Parathyroid adenoma (tissue), 2 donors: ENCODE data around the gene CEP112.
"Not testable (repeated sequence)": the region's sequence is repeated elsewhere in the genome, so short reads cannot be mapped to it uniquely, and the experiment has no call there.

Experiments used
- H2AFZ ChIP-seq: fragments of 300-600 bp; sonication (generic); one replicate; pipeline ENCODE4 v1.7.0; 2017; ENCODE audit warnings: antibody characterized with exemption, mild to moderate bottlenecking
- H3K27ac ChIP-seq: fragments of 300-600 bp; sonication (generic); one replicate; pipeline ENCODE4 v1.7.0; 2017
- H3K27me3 ChIP-seq: fragments of 300-600 bp; sonication (generic); one replicate; pipeline ENCODE4 v1.7.0; 2017; ENCODE audit warnings: low read length; ENCODE audit not compliant: control insufficient read depth, insufficient read depth
- H3K36me3 ChIP-seq: fragments of 300-600 bp; sonication (generic); one replicate; pipeline ENCODE4 v1.7.0; 2017; ENCODE audit warnings: low read length; ENCODE audit not compliant: control insufficient read depth, insufficient read depth
- H3K4me1 ChIP-seq: fragments of 300-600 bp; sonication (generic); one replicate; pipeline ENCODE4 v1.7.0; 2017; ENCODE audit warnings: control low read depth
- H3K4me2 ChIP-seq: fragments of 300-600 bp; sonication (generic); one replicate; pipeline ENCODE4 v1.7.0; 2017; ENCODE audit warnings: low read length
- H3K4me3 ChIP-seq: fragments of 300-600 bp; sonication (generic); one replicate; pipeline ENCODE4 v1.7.0; 2017; ENCODE audit warnings: low read depth, low read length
- H3K79me2 ChIP-seq: fragments of 300-600 bp; sonication (generic); one replicate; pipeline ENCODE4 v1.7.0; 2017; ENCODE audit warnings: control low read depth
- H3K9ac ChIP-seq: fragments of 300-600 bp; sonication (generic); one replicate; pipeline ENCODE4 v1.7.0; 2017; ENCODE audit warnings: mild to moderate bottlenecking
- H3K9me3 ChIP-seq: fragments of 300-600 bp; sonication (generic); one replicate; pipeline ENCODE4 v1.7.0; 2017; ENCODE audit warnings: low read length; ENCODE audit not compliant: control insufficient read depth
- CTCF ChIP-seq: fragments of 300-600 bp; sonication (generic); IDR thresholded peaks from one replicate; pipeline ENCODE4 v1.7.0; 2017; ENCODE audit warnings: antibody characterized with exemption, mild to moderate bottlenecking
- donor health status: primary hyperparathyroidism.

CEP112 gene

GRCh38 chr17:66087073-66087472 lies 104.9 kb downstream of the CEP112 start:
- Histone ChIP-seq H3K79me2 (no peaks in the 10 kb centered on the region), H3K4me2 (no peak overlapping the region), H3K9ac (no peak overlapping the region), H3K9me3 (no peaks in the 10 kb centered on the region), H3K36me3 (peaks cover 8% of the 10 kb centered on the region), H2AFZ (no peak overlapping the region), H3K27me3 (no peaks in the 10 kb centered on the region), H3K4me3 (no peak overlapping the region), H3K27ac (no peak overlapping the region), H3K4me1 (no peaks in the 10 kb centered on the region)
- TF ChIP-seq CTCF, result no peak

GRCh38 chr17:66085221-66085620 lies 106.7 kb downstream of the CEP112 start:
- Histone ChIP-seq H3K4me3 (no peak overlapping the region), H3K79me2 (no peaks in the 10 kb centered on the region), H3K9ac (no peak overlapping the region), H3K27ac (no peak overlapping the region), H3K27me3 (no peaks in the 10 kb centered on the region), H3K9me3 (no peaks in the 10 kb centered on the region), H3K4me2 (no peak overlapping the region), H3K36me3 (peaks cover 8% of the 10 kb centered on the region), H3K4me1 (no peaks in the 10 kb centered on the region), H2AFZ (no peak overlapping the region)
- TF ChIP-seq CTCF, result no peak

GRCh38 chr17:66080670-66081069 lies 111.3 kb downstream of the CEP112 start:
- H3K9me3 ChIP-seq, H3K36me3 ChIP-seq, H2AFZ ChIP-seq, H3K4me2 ChIP-seq, H3K4me3 ChIP-seq, H3K27me3 ChIP-seq, H3K79me2 ChIP-seq, H3K4me1 ChIP-seq, H3K27ac ChIP-seq, H3K9ac ChIP-seq: not testable (repeated sequence)

- Histone ChIP-seq H3K9ac (no peak overlapping the region), H3K4me3 (no peak overlapping the region), H3K9me3 (no peaks in the 10 kb centered on the region), H3K4me2 (no peak overlapping the region), H3K79me2 (no peaks in the 10 kb centered on the region), H2AFZ (no peak overlapping the region), H3K4me1 (no peaks in the 10 kb centered on the region), H3K36me3 (no peaks in the 10 kb centered on the region), H3K27ac (no peak overlapping the region), H3K27me3 (no peaks in the 10 kb centered on the region)
- no peak for TF ChIP-seq CTCF
Measured at GRCh38 chr17:66076546-66077190, 115.3 kb downstream of the CEP112 start.

- Histone ChIP-seq H3K4me1 (no peaks in the 10 kb centered on the region), H3K27me3 (no peaks in the 10 kb centered on the region), H3K4me3 (no peak overlapping the region), H3K27ac (no peak overlapping the region), H3K79me2 (no peaks in the 10 kb centered on the region), H3K4me2 (no peak overlapping the region), H3K36me3 (no peaks in the 10 kb centered on the region), H3K9me3 (no peaks in the 10 kb centered on the region), H3K9ac (no peak overlapping the region), H2AFZ (no peak overlapping the region)
- TF ChIP-seq CTCF, result no peak
Measured at GRCh38 chr17:66073384-66073783, 118.5 kb downstream of the CEP112 start.
